Right ventricle myocardium inferior (tissue), 1 donor: ENCODE results near the gene LAMA2. TPM values are rescaled to one million over a fixed set of nuclear protein-coding genes. Genes with fewer than 3 reads are reported as not detected.

ENCODE experiments used
- ATAC-seq: fragments of 200-7000 bp; cut with Tn5 transposase; one replicate; pipeline ENCODE4 v1.9.1; 2020; ENCODE audit warnings: mild to moderate bottlenecking, moderate library complexity
- DNase-seq: peaks from one replicate; pipeline ENCODE4 v3.0.0; 2021; ENCODE audit errors: missing footprints
- intact Hi-C: fragments of 100-400 bp; cut with DNase I; formaldehyde crosslinking; loops from one replicate; pipeline ENCODE4 v1.11.0; 2022
- total RNA-seq: library from RNA; stranded (reverse); fragmentation: NEBNext Ultra II Directional; extraction: Animal tissue kit (Norgen Biotek cat#: 25700); gene quantifications from one replicate; pipeline ENCODE4 v1.2.1, GENCODE V29; 2021
- donor health status: DM: no; HTN: yes; CAD: no; lungs with severe emphysema.

The LAMA2 gene
- total RNA-seq, 1 donor from 2014 or later, result 119 TPM

DNA sequence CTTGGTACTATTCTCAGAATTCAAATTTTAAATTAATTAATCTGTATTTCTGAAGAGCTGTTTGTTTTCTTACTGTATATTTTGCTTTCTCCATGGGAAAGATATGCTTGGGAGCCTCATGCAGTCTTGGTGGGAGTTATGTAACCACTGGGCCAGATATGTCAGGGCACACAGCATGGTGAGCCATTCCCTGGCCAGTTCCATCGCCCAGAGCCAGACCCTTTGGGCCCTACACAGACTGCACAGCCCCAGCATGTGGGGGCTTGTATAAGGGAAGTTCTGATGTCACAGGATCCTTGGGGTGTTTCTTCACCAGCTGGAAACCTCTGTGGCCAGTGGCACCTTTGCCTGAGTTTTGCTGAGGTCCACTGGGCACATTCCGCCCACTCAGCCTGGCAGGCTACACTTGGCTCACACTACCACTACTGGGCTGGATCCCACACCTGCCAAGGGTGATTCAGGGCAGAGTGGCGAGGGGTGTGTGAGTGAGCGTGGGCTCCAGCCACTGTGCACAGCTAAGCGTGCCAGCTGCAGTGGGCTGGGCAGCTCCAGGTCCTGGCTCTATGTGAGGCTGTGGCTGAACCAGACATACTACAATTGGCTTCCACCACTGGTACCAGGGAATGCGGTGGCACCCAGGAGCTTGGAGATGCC, 533.5 kb downstream of the LAMA2 start:
- intact Hi-C loops, result no loop called here
- ATAC-seq, result peak; percentile 93

DNA sequence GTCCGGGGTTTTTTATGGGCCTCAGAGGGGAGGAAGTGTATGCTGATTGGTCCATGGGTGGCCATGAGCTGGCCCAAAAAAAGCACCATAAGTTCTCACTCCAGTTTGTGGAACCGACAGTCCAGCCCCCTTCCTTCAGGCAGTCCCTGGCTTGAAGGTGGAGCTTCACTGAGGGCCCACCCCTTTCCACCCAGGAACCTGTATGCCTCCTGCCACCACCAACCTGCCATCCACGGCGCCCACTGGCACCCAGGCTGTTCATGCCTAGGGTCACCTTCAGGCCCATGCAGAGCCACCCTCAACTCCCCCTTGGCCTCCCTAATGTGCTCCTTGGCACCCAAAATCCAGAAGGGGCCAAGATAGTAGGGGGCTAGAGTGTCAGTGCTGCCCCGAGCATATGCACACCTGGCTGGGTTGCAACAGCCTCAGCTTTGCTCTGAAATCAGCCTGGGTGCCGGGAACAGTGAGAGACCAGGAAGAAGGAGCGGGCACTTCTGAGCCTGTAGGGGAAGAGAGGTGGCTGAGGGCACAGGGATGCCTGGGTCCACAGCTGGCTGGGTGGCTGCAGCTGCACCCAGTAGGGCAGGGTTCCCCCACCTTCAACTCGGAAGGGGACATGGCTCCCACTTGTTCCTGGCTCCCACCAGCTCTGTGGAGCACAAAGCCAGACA, 534.6 kb downstream of the LAMA2 start:
- DNase-seq (no peak), ATAC-seq (peak; percentile 3)
- intact Hi-C loops, result no loop called here

More for the DNA sequence above, 533.5 kb downstream of the LAMA2 start:
- peak; percentile 66 for DNase-seq

DNA sequence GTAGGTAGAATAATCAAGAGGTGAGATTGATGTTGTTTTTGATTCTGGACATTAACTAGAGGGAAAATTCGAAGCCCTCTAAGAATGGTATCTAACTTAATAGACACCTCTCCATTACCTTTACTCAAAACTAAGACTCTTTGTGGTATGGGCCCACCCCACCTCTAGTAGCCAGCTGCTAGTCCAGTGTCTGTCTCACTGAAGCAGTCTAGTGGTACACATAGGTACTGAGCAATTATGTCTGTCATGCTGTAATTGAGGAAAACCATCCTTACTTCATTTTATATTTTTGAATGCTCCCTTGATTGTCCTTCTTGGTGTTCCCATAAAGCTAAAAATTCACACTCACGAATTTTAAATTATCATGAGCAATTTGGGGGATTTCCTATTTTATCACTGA, 536.4 kb downstream of the LAMA2 start:
- intact Hi-C loops, result no loop called here
- no peak for DNase-seq
- ATAC-seq, result no peak

DNA sequence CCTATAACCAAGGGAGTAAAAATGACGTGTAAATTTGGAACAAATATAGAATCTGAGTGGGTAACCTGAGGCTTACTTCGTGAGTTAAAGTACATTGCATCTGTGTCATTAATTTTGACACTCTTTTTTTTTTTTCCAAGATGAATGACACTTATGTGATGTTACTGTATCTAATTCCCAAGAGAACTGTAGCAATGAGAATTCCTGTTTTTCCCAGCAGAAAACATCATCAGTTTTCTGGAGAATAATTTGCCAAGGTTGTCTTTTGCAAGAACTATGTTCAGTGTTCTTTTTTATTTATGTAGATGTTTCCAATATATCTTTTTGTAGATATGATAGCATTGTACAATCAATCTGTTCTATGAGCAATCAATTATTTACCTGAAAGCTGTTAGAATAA, 543.4 kb downstream of the LAMA2 start:
- ATAC-seq (no peak), DNase-seq (no peak)
- intact Hi-C loops, result no loop called here

DNA sequence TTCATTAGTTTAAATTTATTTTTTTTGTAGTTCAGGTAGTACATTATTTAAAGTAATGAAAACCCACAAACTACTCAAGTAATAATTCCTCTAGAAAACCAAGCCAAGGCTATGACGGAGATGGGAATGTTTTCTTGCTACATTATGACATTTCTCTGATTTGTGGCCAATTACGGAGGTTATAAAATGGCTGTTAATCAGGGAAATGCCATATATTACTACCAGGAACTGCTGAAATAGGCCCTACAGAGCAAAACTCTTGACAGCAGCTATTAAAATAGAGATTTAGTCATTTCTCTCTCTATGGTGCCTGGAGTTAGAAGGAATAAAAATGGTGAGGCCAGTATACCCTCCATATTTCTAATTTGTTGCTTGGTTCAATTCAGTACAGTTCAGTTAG, 547.0 kb downstream of the LAMA2 start:
- ATAC-seq, result no peak
- no peak for DNase-seq
- intact Hi-C loops, result no loop called here

DNA sequence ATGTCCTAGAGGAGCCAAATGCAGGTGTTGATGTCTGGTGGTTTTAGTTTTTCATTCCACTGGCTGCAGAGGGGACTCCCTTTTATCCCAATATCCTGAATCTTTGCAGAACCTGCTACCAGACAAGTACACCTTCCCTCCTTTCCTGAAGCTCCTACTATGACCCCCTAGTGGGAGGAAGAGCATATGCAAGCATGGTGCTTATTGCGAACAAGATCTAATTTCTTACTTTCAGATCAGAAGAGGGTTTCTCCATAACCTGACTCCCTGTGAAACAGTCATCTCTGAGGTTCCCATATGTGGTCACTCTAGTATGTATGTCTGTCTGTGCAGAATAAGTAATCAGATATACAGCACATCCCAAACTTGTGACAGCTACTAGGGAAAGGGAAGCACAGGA, 549.8 kb downstream of the LAMA2 start:
- DNase-seq (no peak), ATAC-seq (no peak)
- intact Hi-C loops, result no loop called here

DNA sequence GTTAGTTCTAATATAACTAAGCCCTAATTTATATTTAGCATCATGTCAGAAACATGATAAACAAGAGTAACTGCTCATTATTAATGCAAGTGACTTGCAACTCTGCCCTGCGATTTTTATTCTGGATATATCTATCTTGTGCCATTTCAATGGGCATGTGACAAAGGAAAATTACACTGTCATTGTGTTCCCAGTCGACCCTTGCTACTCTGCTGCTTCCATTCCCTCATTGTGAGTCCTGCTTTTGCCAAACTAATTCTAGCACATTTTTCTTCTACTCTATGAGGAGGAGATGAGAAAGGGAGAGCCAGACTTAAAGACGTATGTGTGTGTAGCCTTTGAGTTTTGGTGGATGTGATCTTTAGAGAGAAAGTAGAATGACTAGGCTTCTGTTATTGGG, 551.2 kb downstream of the LAMA2 start:
- ATAC-seq (peak; percentile 67), DNase-seq (no peak)
- intact Hi-C loops, result no loop called here

DNA sequence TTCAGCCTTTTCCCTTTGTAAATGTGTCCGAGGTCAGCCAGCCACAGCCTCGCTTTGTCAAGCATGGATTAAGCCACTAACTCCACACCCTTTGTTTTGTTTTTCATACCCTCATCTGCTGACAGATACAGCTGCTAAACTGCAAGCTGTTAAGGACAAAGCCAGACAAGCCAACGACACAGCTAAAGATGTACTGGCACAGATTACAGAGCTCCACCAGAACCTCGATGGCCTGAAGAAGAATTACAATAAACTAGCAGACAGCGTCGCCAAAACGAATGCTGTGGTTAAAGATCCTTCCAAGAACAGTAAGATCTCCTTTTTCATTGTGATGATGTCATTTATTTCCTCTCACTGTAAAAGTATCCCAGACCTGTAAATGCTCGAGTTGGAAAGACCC, 557.8 kb downstream of the LAMA2 start:
- ATAC-seq (peak; percentile 94), DNase-seq (peak; percentile 53)
- intact Hi-C loops, result no loop called here

DNA sequence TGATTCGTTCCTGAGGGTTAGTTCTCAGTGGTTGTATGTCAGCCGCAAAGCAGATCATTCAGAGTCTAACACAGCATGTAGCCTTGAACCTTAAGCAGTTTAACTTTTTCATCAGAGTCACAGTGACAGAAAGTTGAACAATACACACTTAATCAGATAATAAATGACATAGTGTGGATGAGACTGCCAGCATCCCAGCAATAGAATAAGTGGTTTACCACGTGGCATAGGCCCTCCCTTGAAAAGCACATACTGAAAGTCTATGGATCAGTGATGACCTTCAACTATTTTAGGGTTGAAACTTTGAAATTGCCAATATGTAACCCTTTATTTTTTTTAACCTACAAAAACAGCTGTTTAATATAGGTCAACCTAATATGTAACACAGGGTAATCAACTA, 561.7 kb downstream of the LAMA2 start:
- intact Hi-C loops, result no loop called here
- ATAC-seq, result no peak
- DNase-seq, result no peak

DNA sequence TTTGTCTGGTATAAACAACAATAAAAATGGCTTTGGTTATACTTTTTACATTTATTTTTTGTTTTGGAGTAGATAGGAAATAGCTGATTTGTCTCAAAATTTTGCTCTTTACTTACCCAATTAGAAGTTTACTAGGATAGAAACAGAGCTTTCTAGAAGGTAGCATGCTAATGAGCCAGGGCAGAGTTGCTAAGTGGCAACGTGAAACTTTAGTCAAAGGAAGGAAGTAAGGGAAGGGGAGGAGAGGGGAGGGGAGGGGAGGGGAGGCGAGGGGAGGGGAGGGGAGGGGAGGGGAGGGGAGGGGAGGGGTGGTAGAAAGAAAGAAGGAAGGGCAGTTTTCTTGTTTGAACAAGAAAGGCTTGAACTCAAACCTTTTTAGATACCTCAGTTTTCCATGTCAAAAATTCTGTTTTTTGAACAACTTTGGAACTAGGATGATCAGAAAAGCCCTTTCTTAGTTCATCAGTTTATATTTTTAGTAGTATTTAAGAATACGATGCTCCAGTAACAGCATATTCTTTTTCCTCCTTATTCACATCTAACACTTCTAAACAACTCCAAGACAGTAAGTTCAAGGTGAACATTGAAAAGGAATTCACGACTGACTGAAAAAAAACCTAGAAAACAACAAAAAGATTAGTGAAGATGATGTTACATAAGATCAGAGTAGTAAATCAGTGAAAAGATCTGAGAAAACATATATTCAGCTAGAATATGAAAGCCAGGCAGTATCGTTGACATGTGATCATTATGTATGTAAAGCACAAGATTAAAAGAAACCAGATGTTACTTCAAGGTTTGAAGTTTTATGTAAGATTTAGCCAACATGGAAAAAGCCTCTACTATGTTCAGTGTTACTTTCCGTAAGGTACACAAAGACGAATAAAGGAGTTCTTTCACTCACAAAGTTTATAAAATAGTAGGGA, 563.6 kb downstream of the LAMA2 start:
- intact Hi-C loops, result no loop called here
- ATAC-seq, result no peak
- no peak for DNase-seq

DNA sequence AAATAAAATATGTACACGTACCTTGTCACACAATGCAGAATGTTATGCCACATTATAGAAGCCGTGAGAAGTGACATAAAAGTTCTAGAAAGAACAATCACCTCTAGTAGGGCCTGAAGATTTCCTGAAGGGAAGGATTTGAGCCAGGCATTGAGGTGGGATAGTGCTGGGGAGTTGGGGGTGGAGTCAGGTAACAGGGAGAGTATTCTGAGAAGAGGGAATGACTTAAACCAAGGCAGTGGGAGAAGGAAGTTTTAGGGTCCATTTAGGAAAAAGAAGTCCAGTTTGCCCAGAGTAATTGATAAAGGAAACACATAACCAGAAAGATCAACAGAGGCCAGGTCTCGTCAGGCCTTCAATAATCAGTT, 564.2 kb downstream of the LAMA2 start:
- intact Hi-C loops, result no loop called here
- no peak for ATAC-seq
- no peak for DNase-seq

DNA sequence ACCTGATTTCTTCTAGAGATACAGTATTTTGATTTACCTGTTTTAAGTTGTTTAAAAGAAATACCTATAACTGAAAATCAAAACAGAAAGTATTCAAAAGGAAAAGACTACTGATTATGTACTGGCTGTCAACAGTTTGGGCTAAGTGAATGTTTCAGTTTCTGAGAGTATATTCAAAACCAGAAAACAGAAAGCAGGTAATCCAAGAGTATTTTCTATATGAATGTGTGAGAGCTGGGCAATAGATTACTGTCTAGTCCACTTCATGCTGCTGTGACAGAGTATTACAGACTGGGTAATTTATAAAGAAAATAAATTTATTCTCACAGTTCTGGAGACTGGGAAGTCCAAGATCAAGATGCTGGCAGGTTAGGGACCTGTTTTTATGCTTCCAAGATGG, 566.0 kb downstream of the LAMA2 start:
- no peak for ATAC-seq
- intact Hi-C loops, result no loop called here

DNA sequence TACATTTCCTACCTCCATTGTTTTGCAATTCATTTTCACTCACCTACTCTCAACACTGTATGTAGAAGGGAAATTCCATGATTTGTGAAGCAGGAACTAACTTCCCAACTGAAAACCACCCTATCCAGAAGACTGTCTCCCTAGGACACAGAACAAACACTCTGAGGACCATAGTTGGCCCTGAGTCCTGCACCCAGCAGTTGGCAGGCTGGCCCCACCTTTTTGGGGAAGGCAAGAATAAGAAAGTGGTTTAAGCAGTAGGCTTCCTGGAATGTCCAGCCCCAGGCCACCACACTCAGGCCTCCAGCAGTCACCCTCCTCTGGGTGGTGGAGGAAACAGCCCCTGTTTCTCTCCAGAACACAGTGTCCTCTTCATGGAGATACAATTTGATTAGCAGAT, 568.2 kb downstream of the LAMA2 start:
- no peak for ATAC-seq
- no peak for DNase-seq
- intact Hi-C loops, result no loop called here

More for the DNA sequence above, 566.0 kb downstream of the LAMA2 start:
- no peak for DNase-seq

DNA sequence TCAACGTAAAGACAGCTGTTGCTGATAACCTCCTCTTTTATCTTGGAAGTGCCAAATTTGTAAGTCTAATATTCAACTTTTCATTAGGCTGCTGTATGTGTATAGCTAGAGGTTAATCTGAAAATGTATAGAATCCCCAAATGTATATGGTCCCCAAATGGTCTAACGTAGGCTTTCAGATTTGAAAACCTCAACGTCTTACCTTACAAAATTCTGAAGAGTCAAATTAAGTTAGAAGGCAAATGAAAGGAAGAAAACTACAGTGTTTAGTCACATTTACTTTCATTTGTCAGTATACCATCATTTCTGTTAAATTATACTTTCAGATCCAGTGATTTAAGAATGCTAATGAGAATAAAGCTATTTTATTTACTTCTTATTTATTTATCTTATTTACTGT, 570.1 kb downstream of the LAMA2 start:
- DNase-seq (no peak), ATAC-seq (no peak)
- intact Hi-C loops, result no loop called here

DNA sequence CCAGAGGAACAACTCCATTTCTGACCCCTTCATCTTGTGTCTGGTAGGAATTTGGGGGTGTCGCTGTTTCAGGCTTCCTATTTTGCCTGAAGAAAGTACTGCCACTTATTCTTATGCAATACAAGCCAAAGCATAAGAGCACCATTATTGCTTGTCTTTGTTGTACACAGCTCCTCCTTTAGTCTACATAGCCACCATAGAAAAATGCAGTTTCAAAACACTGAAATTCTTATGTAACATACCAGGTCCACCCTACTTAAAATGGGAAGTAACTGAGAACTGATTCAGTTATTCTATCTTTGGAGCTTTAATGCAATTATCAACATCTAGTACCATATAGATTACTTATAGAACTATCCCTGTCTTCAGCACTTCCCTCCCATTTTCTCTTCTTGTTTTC, 571.5 kb downstream of the LAMA2 start:
- no peak for ATAC-seq
- intact Hi-C loops, result no loop called here
- no peak for DNase-seq

DNA sequence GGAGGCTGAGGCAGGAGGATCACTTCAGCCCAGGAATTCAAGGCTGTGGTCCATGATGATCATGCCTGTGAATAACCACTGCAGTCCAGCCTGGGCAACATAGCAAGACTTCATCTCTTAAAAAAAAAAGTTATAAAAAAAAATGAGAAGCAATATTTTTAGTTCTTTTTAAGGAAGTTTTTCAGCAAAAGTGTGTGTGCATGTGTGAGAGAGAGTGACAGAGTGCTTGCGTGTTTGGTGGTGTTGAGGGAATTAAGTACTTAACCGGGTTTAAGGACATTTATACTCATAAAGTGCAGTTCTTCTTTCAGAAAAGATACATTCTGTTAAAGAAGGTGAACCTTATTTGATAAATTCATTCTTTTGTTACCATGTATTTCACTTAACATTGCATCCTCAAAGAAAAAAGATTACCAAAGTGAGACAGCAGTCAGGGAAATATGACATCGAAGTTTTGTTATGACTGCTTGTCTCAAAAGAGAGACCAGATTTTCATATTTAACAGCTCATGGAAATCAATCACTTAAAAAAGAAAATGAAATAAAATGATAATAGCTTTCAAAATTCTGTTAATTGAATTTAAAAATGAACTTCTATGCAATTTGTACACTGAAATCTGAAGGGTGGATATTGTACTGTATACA, 572.3 kb downstream of the LAMA2 start:
- intact Hi-C loops, result no loop called here
- ATAC-seq (no peak), DNase-seq (no peak)

DNA sequence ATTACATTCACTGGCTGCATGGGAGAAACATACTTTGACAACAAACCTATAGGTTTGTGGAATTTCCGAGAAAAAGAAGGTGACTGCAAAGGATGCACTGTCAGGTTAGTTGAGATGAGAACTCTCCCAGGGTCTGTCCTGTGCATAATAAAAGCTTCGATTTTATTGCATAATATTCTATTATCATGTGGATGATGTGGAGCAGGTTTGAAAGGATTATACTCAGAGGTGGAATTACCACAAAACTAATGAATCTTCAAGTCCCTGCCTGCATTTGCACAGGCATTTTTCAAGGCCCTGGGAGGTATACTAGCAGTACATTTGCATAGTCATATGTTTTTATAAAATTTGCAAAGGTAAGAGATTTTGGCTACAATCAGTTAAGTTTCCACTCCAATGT, 577.3 kb downstream of the LAMA2 start:
- DNase-seq (no peak), ATAC-seq (no peak)
- intact Hi-C loops, result no loop called here

DNA sequence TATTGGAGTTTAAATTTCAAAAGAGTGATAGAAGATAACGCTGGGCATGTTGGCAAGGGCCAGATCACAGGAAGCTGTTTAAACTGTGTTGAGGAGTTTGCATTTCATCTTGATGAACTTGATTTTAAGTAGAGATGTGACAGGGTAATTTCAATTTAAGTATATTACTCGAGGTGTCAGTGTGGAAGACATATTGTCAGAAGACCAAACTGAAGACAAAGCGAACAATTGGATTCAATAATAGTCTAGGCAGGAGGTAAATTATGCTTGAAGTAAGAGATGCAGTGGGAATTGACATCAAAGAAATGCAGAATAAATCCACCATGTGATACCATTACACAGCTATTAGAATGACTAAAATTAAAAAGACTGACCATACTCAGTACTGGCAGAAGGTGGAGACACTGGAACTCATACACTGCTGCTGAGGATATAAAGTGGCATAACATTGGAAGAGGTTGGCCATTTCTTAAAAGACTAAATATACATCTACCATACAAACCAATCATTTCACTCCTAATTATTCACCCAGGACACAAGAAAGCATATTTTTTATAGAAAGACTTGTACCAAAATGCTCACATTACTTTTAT, 586.2 kb downstream of the LAMA2 start:
- intact Hi-C loops, result no loop called here
- ATAC-seq, result no peak
- no peak for DNase-seq

DNA sequence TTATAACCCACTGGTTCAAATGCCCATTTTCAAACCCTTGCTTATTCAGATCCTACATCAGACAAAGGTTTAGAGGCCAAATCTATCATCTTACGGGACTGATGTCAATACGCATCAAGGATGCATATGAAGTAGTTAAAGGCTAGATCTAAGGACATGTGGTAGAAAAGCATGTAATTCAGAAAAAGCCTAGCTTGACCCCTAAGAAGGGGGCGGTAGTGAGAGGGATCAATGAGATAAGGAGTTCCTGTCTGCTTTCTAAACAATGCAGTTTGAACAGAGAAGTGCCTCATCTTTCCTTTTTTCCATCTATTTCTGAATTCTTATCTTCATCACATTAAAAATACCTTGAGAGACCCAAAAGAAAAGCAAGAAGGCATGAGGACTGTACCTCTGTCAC, 589.3 kb downstream of the LAMA2 start:
- intact Hi-C loops, result no loop called here
- ATAC-seq (no peak), DNase-seq (no peak)
